ENCODE data around the gene BHLHE40. TPM values are rescaled to one million over a fixed set of nuclear protein-coding genes. Genes with fewer than 3 reads are reported as not detected.

Gene BHLHE40
- total and polyA plus RNA-seq, 2 of the 8 experiments (the other 6 are each of a cell fraction or from before 2014, with no cell fraction given): 1.5 to 2.2 TPM

GRCh38 chr3:5029715-5030114 is 50.5 kb downstream of the BHLHE40 start:
- H2BK12ac ChIP-seq (ENCODE audit: low read depth, low read length): no peak overlapping the region
- no peak overlapping the region for H4K5ac ChIP-seq (ENCODE audit: insufficient read length, low read depth, low read length)
- H2BK120ac ChIP-seq (replicated peaks; ENCODE audit: low read depth, low read length): no peak overlapping the region
- no peaks in the 10 kb centered on the region for H3K79me1 ChIP-seq (ENCODE audit: low read depth, low read length)
- no peak overlapping the region for H3K4me2 ChIP-seq (ENCODE audit: insufficient read depth in 1 of 2, low read depth in 2 of 2, low read length in 2 of 2)
- H3K14ac ChIP-seq (ENCODE audit: insufficient read length): no peak overlapping the region
- H3K4ac ChIP-seq (replicated peaks; ENCODE audit: insufficient read length, low read depth, low read length): no peak overlapping the region
- ChIA-PET POLR2A (ENCODE audit: partially characterized antibody) (interaction anchor here (1.0 kb wide), 1 partner anchor 51 kb away, joined by 4 read pairs; no protein-coding TSS in a partner anchor), CTCF (ENCODE audit: partially characterized antibody) (interaction anchor here (1.0 to 6.7 kb wide), 3 partner anchors 52 to 327 kb away, joined by 3 to 59 read pairs (median 5); partner anchors contain the start of gene BHLHE40)
- H3K36me3 ChIP-seq (ENCODE audit: control insufficient read depth in 2 of 4, insufficient read depth in 4 of 4, low read length in 3 of 4): no peaks in the 10 kb centered on the region
- no peak overlapping the region for H3K4me3 ChIP-seq (ENCODE audit: extremely low read depth in 1 of 4, insufficient read depth in 2 of 4, low read depth in 3 of 4, low read length in 4 of 4)
- no peak overlapping the region for H4K8ac ChIP-seq (ENCODE audit: extremely low read depth, insufficient read depth, low read length)
- no peak overlapping the region for H3K9ac ChIP-seq (replicated peaks in 1 of 4; ENCODE audit: extremely low read depth in 1 of 4, low read depth in 3 of 4, low read length in 3 of 4)
- peak overlapping the region; percentile 58; the same call in 1 of the 2 replicates for H2AFZ ChIP-seq (ENCODE audit: low read length)
- no peak overlapping the region for H2AK5ac ChIP-seq (ENCODE audit: low read depth, low read length)
- H4K20me1 ChIP-seq (replicated peaks in 1 of 2; ENCODE audit: control insufficient read depth in 1 of 2, insufficient read depth in 2 of 2, low read length in 2 of 2): no peaks in the 10 kb centered on the region
- H2BK5ac ChIP-seq (ENCODE audit: low read depth, low read length): no peak overlapping the region
- no peak overlapping the region for H4K91ac ChIP-seq (replicated peaks; ENCODE audit: insufficient read length, low read length)
- H3K23me2 ChIP-seq (ENCODE audit: low read depth, low read length): peaks cover 2% of the 10 kb centered on the region; the same call in 1 of the 2 replicates
- TF ChIP-seq NANOG (IDR thresholded peaks at IDR 0.05; ENCODE audit: insufficient read depth, low read depth, low read length, poor library complexity, severe bottlenecking): no peak
- no peak for TF ChIP-seq ASH2L (IDR thresholded peaks at IDR 0.05; ENCODE audit: low read length)
- WGBS, 2 experiments (ENCODE audit: extremely low coverage in 1 of 2, insufficient coverage in 1 of 2, insufficient read length in 1 of 2, insufficient replicate concordance in 2 of 2, low coverage in 1 of 2, low lambda C conversion rate in 2 of 2, missing lambda C conversion rate in 1 of 2): 89% methylated on average over 1 of the region's 1 CpG; no CpG with 5 or more reads in 1 of the 2 experiments
- no peak overlapping the region for H3K56ac ChIP-seq (replicated peaks; ENCODE audit: insufficient read length, low read depth, low read length)
- H3K23ac ChIP-seq (ENCODE audit: insufficient read length): no peak overlapping the region
- no peaks in the 10 kb centered on the region for H3K79me2 ChIP-seq (ENCODE audit: control insufficient read depth in 1 of 2, insufficient read depth in 2 of 2, low read length in 2 of 2)
- no peak for FAIRE-seq
- no peak overlapping the region for H3K27ac ChIP-seq (ENCODE audit: low read depth, low read length)
- no peak overlapping the region for H3K18ac ChIP-seq (ENCODE audit: extremely low read depth, low read length)
- H3K4me1 ChIP-seq (replicated peaks in 1 of 4; ENCODE audit: control insufficient read depth in 3 of 4, insufficient read depth in 4 of 4, low read length in 3 of 4): peaks cover 0 to 5% (median 1%) of the 10 kb centered on the region in 4 experiments; a peak in 2 of 7 replicates
- H3K27me3 ChIP-seq (replicated peaks in 1 of 4; ENCODE audit: control insufficient read depth in 3 of 4, extremely low read depth in 1 of 4, insufficient read depth in 3 of 4, low read length in 3 of 4): no peaks in the 10 kb centered on the region
- no peaks in the 10 kb centered on the region; a peak in 1 of 4 replicates for H3K9me3 ChIP-seq (ENCODE audit: insufficient read depth in 2 of 2, low read depth in 1 of 2, low read length in 1 of 2)
- DNase-seq (ENCODE audit: low read depth in 1 of 2, low spot score in 2 of 2): no peak
- no peak overlapping the region for H2BK15ac ChIP-seq (ENCODE audit: low read length)
- H2BK20ac ChIP-seq (ENCODE audit: low read length): no peak overlapping the region
